Type B pancreatic cell (in vitro differentiated cells): ENCODE measurements around the gene CERS2. TPM values are rescaled to one million over a fixed set of nuclear protein-coding genes. Genes with fewer than 3 reads are reported as not detected.

Source experiments
- DNase-seq: peaks from one replicate; pipeline ENCODE4 v3.0.0; 2021; ENCODE audit warnings: mixed read lengths; ENCODE audit not compliant: unreplicated experiment; ENCODE audit errors: extremely low spot score
- H3K27ac Mint-ChIP-seq: 2 replicates; pipeline ENCODE4 v1.8.0; 2021; ENCODE audit warnings: mild to moderate bottlenecking, mixed read lengths
- H3K27me3 Mint-ChIP-seq: 2 replicates; pipeline ENCODE4 v1.8.0; 2021; ENCODE audit warnings: mixed read lengths
- H3K36me3 Mint-ChIP-seq: 2 replicates; pipeline ENCODE4 v1.8.0; 2021; ENCODE audit warnings: mixed read lengths
- H3K4me1 Mint-ChIP-seq: one replicate; pipeline ENCODE4 v1.8.0; 2021; ENCODE audit warnings: mixed read lengths; ENCODE audit not compliant: unreplicated experiment
- H3K4me3 Mint-ChIP-seq: 2 replicates; pipeline ENCODE4 v1.8.0; 2021; ENCODE audit warnings: mild to moderate bottlenecking, mixed read lengths
- H3K9me3 Mint-ChIP-seq: 2 replicates; pipeline ENCODE4 v1.8.0; 2021; ENCODE audit warnings: mixed read lengths
- total RNA-seq: library from RNA; stranded (reverse); gene quantifications from 2 replicates; pipeline ENCODE4 v1.2.1, GENCODE V29; 2021; ENCODE audit warnings: low replicate concordance
- TF ChIP-seq, protein P1 (sequence below): fragments of 200-600 bp; sonication (generic); conservative IDR thresholded peaks from 2 replicates; pipeline ENCODE4 v1.5.0; 2021; ENCODE audit warnings: antibody characterized with exemption, mild to moderate bottlenecking

The CERS2 gene
- total RNA-seq, 1 donor from 2014 or later, result 181 TPM

DNA sequence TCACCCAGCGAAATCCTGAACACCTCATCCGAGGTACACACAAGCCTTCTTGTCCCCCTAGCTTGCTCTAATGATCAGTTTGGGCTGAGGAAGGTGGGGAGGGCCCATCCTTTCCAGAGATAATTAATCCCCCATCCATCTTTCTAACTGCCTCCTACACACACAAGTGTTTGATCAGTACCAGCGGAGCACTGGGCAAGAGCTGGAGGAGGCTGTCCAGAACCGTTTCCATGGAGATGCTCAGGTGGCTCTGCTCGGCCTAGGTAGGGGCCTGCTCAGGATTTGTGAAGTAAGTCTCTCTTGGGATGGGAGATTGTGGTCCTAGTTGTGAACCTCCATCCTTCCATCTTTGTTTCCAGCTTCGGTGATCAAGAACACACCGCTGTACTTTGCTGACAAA, 13.3 kb upstream of the CERS2 start:
- no peaks in the 10 kb centered on the region for H3K27me3 Mint-ChIP-seq
- TF ChIP-seq, protein P1, sequence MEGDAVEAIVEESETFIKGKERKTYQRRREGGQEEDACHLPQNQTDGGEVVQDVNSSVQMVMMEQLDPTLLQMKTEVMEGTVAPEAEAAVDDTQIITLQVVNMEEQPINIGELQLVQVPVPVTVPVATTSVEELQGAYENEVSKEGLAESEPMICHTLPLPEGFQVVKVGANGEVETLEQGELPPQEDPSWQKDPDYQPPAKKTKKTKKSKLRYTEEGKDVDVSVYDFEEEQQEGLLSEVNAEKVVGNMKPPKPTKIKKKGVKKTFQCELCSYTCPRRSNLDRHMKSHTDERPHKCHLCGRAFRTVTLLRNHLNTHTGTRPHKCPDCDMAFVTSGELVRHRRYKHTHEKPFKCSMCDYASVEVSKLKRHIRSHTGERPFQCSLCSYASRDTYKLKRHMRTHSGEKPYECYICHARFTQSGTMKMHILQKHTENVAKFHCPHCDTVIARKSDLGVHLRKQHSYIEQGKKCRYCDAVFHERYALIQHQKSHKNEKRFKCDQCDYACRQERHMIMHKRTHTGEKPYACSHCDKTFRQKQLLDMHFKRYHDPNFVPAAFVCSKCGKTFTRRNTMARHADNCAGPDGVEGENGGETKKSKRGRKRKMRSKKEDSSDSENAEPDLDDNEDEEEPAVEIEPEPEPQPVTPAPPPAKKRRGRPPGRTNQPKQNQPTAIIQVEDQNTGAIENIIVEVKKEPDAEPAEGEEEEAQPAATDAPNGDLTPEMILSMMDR, result no peak
- H3K4me1 Mint-ChIP-seq, result no peaks in the 10 kb centered on the region
- no peak for DNase-seq
- H3K9me3 Mint-ChIP-seq, result no peaks in the 10 kb centered on the region
- no peaks in the 10 kb centered on the region for H3K36me3 Mint-ChIP-seq
- no peak overlapping the region for H3K27ac Mint-ChIP-seq
- H3K4me3 Mint-ChIP-seq, result no peak overlapping the region

DNA sequence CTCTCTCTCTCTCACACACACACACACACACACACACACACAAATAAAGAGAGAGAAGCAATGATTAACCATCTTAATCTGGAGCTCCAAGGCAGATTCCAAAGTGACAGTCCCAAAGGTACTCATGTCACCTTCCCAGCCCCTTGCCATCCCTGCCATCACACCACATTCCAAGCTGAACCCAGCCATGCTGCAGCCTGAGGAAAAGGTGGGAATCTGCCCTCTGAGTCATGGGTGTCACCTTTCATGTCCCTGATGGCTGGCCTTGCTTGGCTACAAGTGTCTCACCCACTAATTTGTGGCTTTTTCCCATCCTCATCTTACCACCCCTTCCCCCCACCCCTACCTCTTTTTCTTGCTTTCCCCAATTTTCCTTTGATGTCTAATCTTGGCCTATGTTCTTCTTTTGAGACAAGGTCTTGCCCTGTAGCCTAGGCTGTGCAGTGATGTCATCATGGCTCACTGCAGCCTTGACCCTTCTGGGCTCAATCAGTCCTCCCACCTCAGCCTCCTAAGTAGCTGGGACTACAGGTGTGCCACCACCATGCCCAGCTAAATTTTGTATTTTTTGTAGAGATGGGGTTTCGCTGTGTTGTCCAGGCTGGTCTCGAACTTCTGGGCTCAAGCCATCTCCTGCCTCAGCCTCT, 10.7 kb upstream of the CERS2 start:
- H3K4me3 Mint-ChIP-seq, result no peak overlapping the region
- TF ChIP-seq, protein P1, result no peak
- no peaks in the 10 kb centered on the region for H3K27me3 Mint-ChIP-seq
- H3K9me3 Mint-ChIP-seq, result no peaks in the 10 kb centered on the region
- DNase-seq, result no peak
- no peaks in the 10 kb centered on the region for H3K36me3 Mint-ChIP-seq
- H3K4me1 Mint-ChIP-seq, result peaks cover 14% of the 10 kb centered on the region
- H3K27ac Mint-ChIP-seq, result no peak overlapping the region

DNA sequence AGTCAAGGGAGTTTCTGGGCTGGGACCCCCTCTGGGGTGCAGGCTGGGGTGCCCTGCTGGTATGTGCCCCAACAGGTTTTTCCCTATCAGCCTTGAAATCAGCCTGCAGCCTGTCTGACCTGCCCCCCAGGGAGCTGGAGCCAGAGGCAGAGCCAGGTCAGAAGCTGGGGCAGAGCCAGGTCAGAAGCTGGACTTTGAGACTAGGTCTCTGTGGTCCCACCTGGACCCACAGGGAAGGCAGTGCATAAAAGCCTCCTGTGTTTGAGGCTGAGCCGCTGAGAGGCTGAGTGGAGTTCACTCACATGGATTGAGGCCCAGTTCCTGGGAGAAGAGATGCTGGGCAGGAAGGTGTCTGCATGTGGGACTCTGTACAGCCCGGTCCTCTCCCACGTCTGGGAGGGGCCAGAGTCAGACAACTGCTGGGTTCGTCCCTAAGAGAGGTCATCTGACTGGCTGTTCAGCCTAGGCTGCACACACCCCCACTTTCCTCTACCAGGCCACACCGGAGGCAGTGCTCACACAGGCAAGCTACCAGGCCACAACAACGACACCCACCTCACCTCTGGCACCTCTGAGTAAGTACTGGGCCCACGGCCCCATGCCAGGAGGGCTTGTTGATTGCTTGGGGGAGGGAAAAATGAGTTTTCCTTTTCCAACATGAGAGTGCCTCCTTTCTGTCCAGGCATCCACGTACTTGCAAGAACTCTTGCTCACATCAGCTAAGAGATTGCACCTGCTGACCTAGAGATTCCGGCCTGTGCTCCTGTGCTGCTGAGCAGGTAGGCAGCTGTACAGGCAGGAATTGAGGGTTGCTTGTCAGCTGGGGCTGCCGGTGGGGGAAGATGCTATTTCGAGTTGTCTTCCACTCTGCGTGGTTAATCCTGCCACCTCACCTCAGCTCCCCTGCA, 7.4 kb upstream of the CERS2 start, which contains the start of gene ANXA9:
TSS of gene ANXA9 (plus strand) at position 488 of the 908 bp plus-strand sequence. CDS start 814 bp downstream, outside the sequence.
- H3K9me3 Mint-ChIP-seq, result no peaks in the 10 kb centered on the region
- peak within 1 kb of the TSS; percentile 61 for H3K4me3 Mint-ChIP-seq
- no peak for DNase-seq
- TF ChIP-seq, protein P1, result no peak
- H3K27ac Mint-ChIP-seq, result peak within 1 kb of the TSS; percentile 95
- no peaks in the 10 kb centered on the region for H3K36me3 Mint-ChIP-seq
- no peaks in the 10 kb centered on the region for H3K27me3 Mint-ChIP-seq
- H3K4me1 Mint-ChIP-seq, result peaks cover 20% of the 10 kb centered on the region

DNA sequence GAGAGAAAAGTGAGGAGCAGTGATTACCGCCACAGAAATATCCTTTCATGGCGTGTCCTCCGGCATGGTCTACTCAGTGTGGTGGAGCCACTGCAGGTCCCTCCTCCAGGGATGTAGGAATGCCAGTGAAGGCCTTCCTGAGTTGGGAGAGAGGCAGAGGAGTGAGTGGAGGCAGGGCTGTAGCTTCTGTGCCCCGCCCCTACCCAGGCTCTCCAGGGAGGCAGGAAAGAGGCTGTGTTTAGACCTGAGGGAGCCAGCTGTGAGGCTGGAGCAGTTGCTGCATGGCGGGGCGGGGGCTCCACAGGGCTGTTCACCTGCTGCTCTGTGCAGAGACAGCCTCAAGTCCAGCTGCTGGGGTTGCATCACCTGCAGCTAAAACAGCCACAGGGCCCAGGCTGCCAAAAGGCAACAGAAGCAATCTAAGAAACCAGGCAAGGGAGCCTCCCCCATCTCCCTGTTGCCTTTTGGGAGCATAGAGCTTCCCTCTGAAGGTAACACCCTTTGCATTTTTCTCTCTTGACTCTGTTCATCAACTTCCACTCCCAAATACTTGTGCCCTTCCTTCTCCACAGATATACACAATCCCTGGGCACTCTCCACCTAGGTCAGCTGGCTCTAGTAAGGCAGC, 6.7 kb upstream of the CERS2 start:
- Mint-ChIP-seq H3K9me3 (no peaks in the 10 kb centered on the region), H3K36me3 (no peaks in the 10 kb centered on the region), H3K4me3 (peak overlapping the region; percentile 61), H3K27ac (peak overlapping the region; percentile 95), H3K4me1 (peaks cover 24% of the 10 kb centered on the region), H3K27me3 (no peaks in the 10 kb centered on the region)
- DNase-seq, result no peak
- TF ChIP-seq, protein P1, result no peak

DNA sequence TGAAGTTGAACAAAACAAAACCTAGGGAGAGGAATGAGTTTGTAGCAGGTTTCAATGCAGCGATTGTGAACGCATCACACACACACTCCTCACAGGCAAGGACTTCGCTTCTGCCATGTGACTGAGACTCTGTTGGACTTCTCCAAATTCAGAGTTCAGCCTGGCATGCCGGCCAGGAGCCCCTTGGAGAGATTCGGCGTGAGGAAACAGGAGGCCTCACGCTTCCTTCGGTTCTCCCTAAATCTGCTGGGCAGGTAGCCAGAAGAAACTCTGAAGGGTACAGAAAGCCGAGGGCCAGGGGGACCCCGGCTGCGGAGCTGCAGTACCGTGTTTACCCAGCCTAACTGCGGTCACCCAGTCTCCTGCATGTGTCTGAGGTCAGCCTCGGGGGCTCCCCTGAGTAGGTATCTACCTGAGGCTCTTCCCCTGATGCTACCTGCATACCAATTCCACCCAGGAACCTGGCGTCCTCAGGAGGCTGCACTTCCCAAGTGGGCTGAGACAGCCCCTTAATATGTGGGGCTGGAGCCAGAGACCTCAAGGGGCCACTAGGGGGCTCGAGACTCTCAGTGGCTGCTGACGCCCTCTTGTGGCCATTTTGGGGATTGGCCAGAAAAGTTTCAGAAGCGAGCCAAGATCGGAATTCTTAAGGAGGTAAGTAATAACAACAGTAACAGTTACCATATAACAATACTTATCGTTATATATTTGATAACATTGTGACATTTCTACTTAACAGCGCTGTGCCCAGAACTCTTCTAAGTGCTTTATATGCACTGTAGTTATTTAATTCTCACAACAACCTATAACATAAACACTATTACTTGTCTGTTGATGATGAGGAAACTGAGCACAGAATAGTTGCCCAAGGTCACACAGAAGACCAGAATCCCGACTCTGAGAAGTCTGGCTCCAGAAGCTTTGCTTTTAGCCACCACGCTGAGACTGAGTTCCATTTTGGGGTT, 4.7 kb upstream of the CERS2 start:
- H3K4me3 Mint-ChIP-seq, result peak overlapping the region; percentile 57
- H3K4me1 Mint-ChIP-seq, result peaks cover 24% of the 10 kb centered on the region
- H3K27ac Mint-ChIP-seq, result peak overlapping the region; percentile 67

More for the DNA sequence above, 4.7 kb upstream of the CERS2 start:
- TF ChIP-seq, protein P1, result peak; percentile 100
- Mint-ChIP-seq H3K27me3 (no peaks in the 10 kb centered on the region), H3K36me3 (no peaks in the 10 kb centered on the region), H3K9me3 (no peaks in the 10 kb centered on the region)
- peak; percentile 90 for DNase-seq
